Activated naive CD8-positive, alpha-beta T cell treated with anti-CD3 and anti-CD28 coated beads, Interleukin-2, amount 10 ng/mL, durations not matched to agents 7 days and 5 days (primary cell): ENCODE results near the gene FKBP7. TPM values are rescaled to one million over a fixed set of nuclear protein-coding genes. Genes with fewer than 3 reads are reported as not detected.
A peak's percentile ranks its signal among the peaks of the same experiment; 100 is the strongest.

Source experiments
- ATAC-seq: fragments of 150-1000 bp; cut with Tn5 transposase; one replicate; pipeline ENCODE4 v1.10.0; 2021; ENCODE audit warnings: low read depth, moderate library complexity
- POLR2A ChIA-PET: fragments of 350-600 bp; sonication (Branson Sonifier 250); formaldehyde crosslinking; loops from one replicate; lab custom pipeline; 2021; ENCODE audit warnings: antibody characterized with exemption; lab: Charles Lee
- DNase-seq: peaks from one replicate; pipeline ENCODE4 v3.0.0; 2021
- H3K27ac Mint-ChIP-seq: one replicate; pipeline ENCODE4 v1.8.0; 2022; ENCODE audit warnings: mild to moderate bottlenecking, mixed read lengths
- H3K27me3 Mint-ChIP-seq: one replicate; pipeline ENCODE4 v1.8.0; 2022; ENCODE audit warnings: mild to moderate bottlenecking, moderate library complexity, mixed read lengths
- H3K36me3 Mint-ChIP-seq: one replicate; pipeline ENCODE4 v1.8.0; 2021; ENCODE audit warnings: mild to moderate bottlenecking, mixed read lengths
- H3K4me1 Mint-ChIP-seq: one replicate; pipeline ENCODE4 v1.8.0; 2021; ENCODE audit warnings: mixed read lengths
- H3K4me3 Mint-ChIP-seq: one replicate; pipeline ENCODE4 v1.8.0; 2022; ENCODE audit warnings: mild to moderate bottlenecking, moderate library complexity, mixed read lengths
- H3K9me3 Mint-ChIP-seq: one replicate; pipeline ENCODE4 v1.8.0; 2021; ENCODE audit warnings: mixed read lengths
- total RNA-seq, 2 experiments: library from RNA; stranded (reverse); gene quantifications; one replicate each; pipeline ENCODE4 v1.2.3, GENCODE V29; 2021

The FKBP7 gene
- total RNA-seq, 2 experiments from 2014 or later, result 1.8 to 2.4 TPM

DNA sequence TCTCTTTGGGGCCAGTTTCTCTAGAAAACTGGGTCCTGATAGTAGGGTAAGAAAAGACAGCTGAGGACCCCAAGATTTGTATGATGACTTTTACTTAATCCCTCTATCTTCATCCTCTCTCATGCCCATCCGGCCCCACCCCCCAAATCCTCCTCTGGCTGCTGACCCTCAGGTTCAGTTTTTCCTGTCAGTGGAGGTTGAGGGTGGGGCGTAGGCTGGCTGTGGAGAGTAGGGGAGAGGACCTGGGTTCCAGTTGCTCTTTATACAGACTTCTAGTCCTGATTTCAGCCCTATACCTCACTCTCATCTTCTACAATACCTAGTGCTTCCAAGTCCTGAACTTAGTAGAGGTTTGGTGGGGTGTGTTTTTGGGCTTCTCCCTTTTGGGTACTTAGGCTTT is 30.2 kb upstream of the FKBP7 start:
- POLR2A ChIA-PET, result no interaction called here
- Mint-ChIP-seq H3K27me3 (no peaks in the 10 kb centered on the region), H3K9me3 (no peaks in the 10 kb centered on the region), H3K4me1 (peaks cover 4% of the 10 kb centered on the region), H3K4me3 (no peak overlapping the region), H3K36me3 (peaks cover 7% of the 10 kb centered on the region), H3K27ac (no peak overlapping the region)
- DNase-seq, result no peak
- no peak for ATAC-seq

GRCh38 chr2:178506949-178507348 is 28.5 kb upstream of the FKBP7 start:
- peaks cover 4% of the 10 kb centered on the region for H3K4me1 Mint-ChIP-seq
- H3K36me3 Mint-ChIP-seq, result peaks cover 14% of the 10 kb centered on the region
- POLR2A ChIA-PET, result no interaction called here
- no peaks in the 10 kb centered on the region for H3K9me3 Mint-ChIP-seq
- H3K27me3 Mint-ChIP-seq, result no peaks in the 10 kb centered on the region
- ATAC-seq (no peak), DNase-seq (no peak)
- no peak overlapping the region for H3K4me3 Mint-ChIP-seq
- H3K27ac Mint-ChIP-seq, result no peak overlapping the region

GRCh38 chr2:178506524-178506923 is 28.1 kb upstream of the FKBP7 start:
- ATAC-seq (no peak), DNase-seq (no peak)
- Mint-ChIP-seq H3K4me1 (peaks cover 4% of the 10 kb centered on the region), H3K9me3 (no peaks in the 10 kb centered on the region), H3K36me3 (peaks cover 16% of the 10 kb centered on the region), H3K4me3 (no peak overlapping the region), H3K27ac (no peak overlapping the region), H3K27me3 (no peaks in the 10 kb centered on the region)
- POLR2A ChIA-PET, result no interaction called here

- DNase-seq, result no peak
- no peaks in the 10 kb centered on the region for H3K27me3 Mint-ChIP-seq
- no peak for ATAC-seq
- POLR2A ChIA-PET, result no interaction called here
- no peak overlapping the region for H3K27ac Mint-ChIP-seq
- peaks cover 16% of the 10 kb centered on the region for H3K36me3 Mint-ChIP-seq
- H3K9me3 Mint-ChIP-seq, result no peaks in the 10 kb centered on the region
- H3K4me3 Mint-ChIP-seq, result no peak overlapping the region
- peaks cover 4% of the 10 kb centered on the region for H3K4me1 Mint-ChIP-seq
These were observed 27.7 kb upstream of the FKBP7 start for GRCh38 chr2:178506101-178506500.

- H3K27ac Mint-ChIP-seq, result no peak overlapping the region
- H3K36me3 Mint-ChIP-seq, result peaks cover 23% of the 10 kb centered on the region
- POLR2A ChIA-PET, result no interaction called here
- DNase-seq, result no peak
- H3K27me3 Mint-ChIP-seq, result no peaks in the 10 kb centered on the region
- no peaks in the 10 kb centered on the region for H3K4me1 Mint-ChIP-seq
- ATAC-seq, result no peak
- H3K9me3 Mint-ChIP-seq, result no peaks in the 10 kb centered on the region
- H3K4me3 Mint-ChIP-seq, result no peak overlapping the region
These were observed 24.4 kb upstream of the FKBP7 start for GRCh38 chr2:178502751-178503150.

GRCh38 chr2:178499640-178500039 is 21.2 kb upstream of the FKBP7 start:
- peaks cover 37% of the 10 kb centered on the region for H3K36me3 Mint-ChIP-seq
- no peaks in the 10 kb centered on the region for H3K9me3 Mint-ChIP-seq
- H3K27ac Mint-ChIP-seq, result no peak overlapping the region
- H3K4me1 Mint-ChIP-seq, result peaks cover 1% of the 10 kb centered on the region
- POLR2A ChIA-PET, result no interaction called here
- no peaks in the 10 kb centered on the region for H3K27me3 Mint-ChIP-seq
- H3K4me3 Mint-ChIP-seq, result no peak overlapping the region
- DNase-seq (no peak), ATAC-seq (no peak)

DNA sequence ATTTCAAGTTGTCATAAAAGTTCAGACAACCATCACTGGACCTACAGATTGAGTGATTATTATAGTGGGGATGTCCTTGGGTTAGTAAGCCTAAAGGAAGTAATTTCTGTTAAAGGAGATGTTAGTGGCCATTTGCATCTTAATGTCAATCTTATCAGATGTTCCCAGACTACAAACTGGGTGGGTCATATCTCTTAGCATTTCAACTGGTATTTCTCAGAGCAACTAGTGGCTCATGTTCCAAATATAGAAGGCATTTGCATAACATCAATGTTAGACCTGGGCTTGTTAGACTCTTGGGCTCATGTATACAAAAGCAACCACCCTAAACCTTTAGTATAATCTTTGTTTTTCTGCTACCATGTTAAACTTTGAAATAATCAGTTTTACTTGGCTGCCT is 19.7 kb upstream of the FKBP7 start:
- ATAC-seq (no peak), DNase-seq (no peak)
- Mint-ChIP-seq H3K27ac (no peak overlapping the region), H3K9me3 (no peaks in the 10 kb centered on the region), H3K4me1 (peaks cover 1% of the 10 kb centered on the region), H3K4me3 (no peak overlapping the region), H3K27me3 (no peaks in the 10 kb centered on the region), H3K36me3 (peaks cover 44% of the 10 kb centered on the region)
- POLR2A ChIA-PET, result no interaction called here

DNA sequence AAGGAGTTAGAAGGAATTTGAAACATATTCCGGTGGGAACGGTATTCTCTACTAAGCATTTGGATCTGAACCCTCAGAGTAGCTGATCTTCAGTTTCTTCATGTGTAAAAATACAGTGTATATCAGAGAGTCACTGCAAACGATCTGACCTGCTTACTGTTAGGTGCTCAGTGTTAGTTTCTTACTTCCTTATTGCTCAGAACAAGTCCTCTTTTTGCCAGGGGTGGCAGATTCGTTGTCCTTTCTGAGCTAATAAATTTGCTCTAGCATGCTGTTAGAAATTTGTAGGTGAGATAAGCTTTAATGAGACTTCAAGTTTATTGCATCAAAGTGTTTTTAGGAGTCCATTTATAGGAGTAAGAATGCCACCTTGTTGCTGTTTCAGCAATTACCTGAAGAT is 17.6 kb upstream of the FKBP7 start:
- POLR2A ChIA-PET, result no interaction called here
- Mint-ChIP-seq H3K27me3 (no peaks in the 10 kb centered on the region), H3K9me3 (no peaks in the 10 kb centered on the region), H3K36me3 (peaks cover 38% of the 10 kb centered on the region), H3K4me3 (no peak overlapping the region), H3K27ac (no peak overlapping the region), H3K4me1 (peaks cover 3% of the 10 kb centered on the region)
- DNase-seq, result no peak
- no peak for ATAC-seq

DNA sequence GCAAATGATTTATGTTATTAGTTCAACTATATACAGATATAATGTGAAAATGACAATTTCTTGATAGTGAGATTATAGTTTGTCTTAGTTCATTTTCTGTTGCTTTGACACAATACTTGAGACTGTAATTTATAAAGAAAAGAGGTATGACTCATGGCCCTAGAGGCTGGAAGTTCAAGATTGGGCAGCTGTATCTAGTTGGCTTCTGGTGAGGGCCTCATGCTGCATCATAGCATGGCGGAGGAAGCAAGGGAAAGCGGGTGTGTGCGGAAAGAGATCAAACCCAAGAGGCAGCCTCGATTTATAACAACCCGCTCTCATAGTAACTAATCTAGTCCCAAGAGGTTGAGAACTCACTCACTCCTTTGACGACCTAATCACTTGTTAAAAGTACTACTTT is 13.2 kb upstream of the FKBP7 start:
- H3K27ac Mint-ChIP-seq, result no peak overlapping the region
- POLR2A ChIA-PET, result no interaction called here
- H3K27me3 Mint-ChIP-seq, result no peaks in the 10 kb centered on the region
- H3K4me3 Mint-ChIP-seq, result no peak overlapping the region
- no peaks in the 10 kb centered on the region for H3K9me3 Mint-ChIP-seq
- peaks cover 8% of the 10 kb centered on the region for H3K4me1 Mint-ChIP-seq
- ATAC-seq (no peak), DNase-seq (no peak)
- peaks cover 44% of the 10 kb centered on the region for H3K36me3 Mint-ChIP-seq

GRCh38 chr2:178485356-178485755 is 7.0 kb upstream of the FKBP7 start:
- Mint-ChIP-seq H3K36me3 (peaks cover 29% of the 10 kb centered on the region), H3K9me3 (no peaks in the 10 kb centered on the region), H3K27ac (no peak overlapping the region), H3K4me1 (peaks cover 26% of the 10 kb centered on the region), H3K4me3 (no peak overlapping the region), H3K27me3 (no peaks in the 10 kb centered on the region)
- DNase-seq (no peak), ATAC-seq (no peak)
- POLR2A ChIA-PET, result no interaction called here

DNA sequence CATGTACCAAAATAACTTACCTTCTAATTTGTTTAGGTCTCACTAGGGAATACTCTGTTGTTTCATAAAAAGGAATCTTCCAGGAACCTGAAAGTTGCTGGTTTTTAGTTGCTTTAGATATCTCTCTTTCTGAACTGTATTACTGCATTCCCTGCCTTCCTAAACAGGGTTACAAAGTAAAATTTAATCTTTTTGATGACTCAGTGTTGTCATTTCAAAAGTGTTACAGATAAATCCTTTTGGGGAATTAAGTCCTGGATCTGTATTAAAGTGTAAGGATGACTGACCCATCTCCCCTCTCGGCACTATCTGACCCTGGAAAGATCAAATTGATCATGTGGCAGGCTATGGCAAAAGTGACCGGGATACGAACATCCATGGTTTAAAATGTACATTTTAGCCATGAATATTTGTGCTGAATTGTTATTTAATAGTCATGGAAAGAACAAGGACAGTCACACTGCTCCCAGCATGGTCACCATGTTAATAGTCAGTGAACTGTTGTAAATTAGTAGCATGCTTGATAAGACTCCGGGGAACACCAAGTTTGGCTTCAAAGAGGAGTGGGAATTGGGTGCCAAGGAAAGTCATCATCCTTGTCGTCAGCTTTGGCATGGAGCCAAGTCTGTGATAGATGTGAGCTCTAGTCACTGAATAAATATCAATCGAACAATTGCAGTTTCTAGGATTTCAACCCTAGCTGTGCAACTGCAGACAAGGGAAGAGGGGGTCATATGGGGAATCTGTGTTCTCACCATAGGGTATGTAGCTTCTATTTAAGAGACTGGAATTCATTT is 6.0 kb upstream of the FKBP7 start:
- Mint-ChIP-seq H3K4me1 (peaks cover 30% of the 10 kb centered on the region), H3K36me3 (peaks cover 24% of the 10 kb centered on the region), H3K9me3 (no peaks in the 10 kb centered on the region), H3K27me3 (no peaks in the 10 kb centered on the region), H3K4me3 (no peak overlapping the region), H3K27ac (no peak overlapping the region)
- POLR2A ChIA-PET, result no interaction called here
- DNase-seq, result no peak
- ATAC-seq, result no peak

DNA sequence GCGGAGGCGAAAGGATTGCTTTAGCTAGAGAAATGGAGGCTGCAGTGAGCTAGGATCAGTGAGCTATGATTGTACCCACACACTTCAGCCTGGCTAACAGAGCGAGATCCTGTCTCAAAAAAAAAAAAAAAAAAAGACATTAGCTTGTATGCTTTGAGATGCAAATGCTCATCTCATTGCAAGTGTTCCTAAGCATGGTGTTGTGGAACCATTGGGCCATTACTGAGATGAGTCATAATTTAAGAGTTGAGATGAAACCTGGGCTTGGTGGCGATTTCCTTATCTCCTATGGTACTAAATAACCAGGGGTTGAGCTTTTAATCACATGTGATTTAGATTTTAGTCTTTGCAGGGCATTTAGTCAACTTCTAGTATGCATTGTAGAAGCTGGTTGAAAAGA is 4.0 kb upstream of the FKBP7 start:
- ATAC-seq, result no peak
- peaks cover 14% of the 10 kb centered on the region for H3K36me3 Mint-ChIP-seq
- no peaks in the 10 kb centered on the region for H3K27me3 Mint-ChIP-seq
- no peak overlapping the region for H3K27ac Mint-ChIP-seq
- peaks cover 35% of the 10 kb centered on the region for H3K4me1 Mint-ChIP-seq
- POLR2A ChIA-PET, result interaction anchor here (0.7 to 2.7 kb wide), 3 partner anchors 11 to 33 kb away, joined by 3 to 16 read pairs (median 3); partner anchors contain the start of genes PJVK and PRKRA
- DNase-seq, result no peak
- peak overlapping the region; percentile 93 for H3K4me3 Mint-ChIP-seq
- H3K9me3 Mint-ChIP-seq, result no peaks in the 10 kb centered on the region

DNA sequence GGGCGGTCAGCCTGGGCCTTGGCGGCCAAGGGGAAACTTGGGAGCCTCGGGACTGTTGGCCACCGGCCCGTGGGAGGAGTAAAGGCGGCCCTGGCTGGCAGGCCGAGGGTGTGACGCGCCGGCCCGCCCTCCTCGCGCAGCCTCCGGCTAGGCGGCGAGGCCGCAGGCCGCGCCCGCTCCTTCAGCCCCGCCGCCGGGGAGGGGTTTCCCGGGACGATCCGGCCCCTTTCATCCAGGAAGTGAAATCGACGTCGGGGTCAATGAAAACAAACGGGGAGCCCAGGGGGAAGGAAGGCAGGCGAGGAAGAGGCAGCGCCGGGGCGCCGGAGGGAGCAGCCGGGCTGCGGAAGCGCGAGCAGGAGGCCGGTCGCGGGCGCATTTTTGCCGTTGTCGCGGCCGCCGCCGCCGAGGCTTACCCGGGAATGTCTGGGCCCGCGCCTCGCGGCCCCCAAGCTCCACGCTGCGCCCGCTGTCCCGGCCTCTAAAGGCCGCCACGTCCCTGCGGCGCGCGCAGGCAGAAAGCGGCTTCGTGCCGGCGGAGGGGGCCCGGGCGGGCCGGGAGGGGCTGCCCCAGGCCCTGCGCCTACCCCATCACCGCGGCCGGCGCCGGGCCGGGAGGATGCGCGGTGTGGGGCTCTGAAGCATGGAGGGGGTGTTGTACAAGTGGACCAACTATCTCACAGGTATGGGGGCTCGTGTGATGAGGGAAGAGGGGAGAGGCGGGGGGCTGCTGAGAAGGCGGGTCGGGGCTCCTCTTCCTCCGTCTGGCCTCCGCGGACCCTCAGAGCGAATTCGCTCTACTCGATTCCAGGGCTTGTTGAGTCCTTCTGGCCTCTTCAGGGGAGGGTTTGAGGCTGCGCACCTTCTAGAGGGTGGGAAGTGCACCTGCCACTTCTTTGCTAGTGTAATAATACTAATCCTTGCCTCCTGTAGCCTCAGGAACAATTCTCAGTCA is 2.1 kb upstream of the FKBP7 start, which contains the start of gene PLEKHA3:
Gene PLEKHA3, plus strand, starts transcription at position 231 of the 955 bp plus-strand sequence. Its CDS starts 413 bp downstream, at position 644.
- DNase-seq (peak; percentile 84), ATAC-seq (peak; percentile 72)
- no peaks in the 10 kb centered on the region for H3K27me3 Mint-ChIP-seq
- peaks cover 4% of the 10 kb centered on the region for H3K36me3 Mint-ChIP-seq
- H3K4me3 Mint-ChIP-seq, result peak within 1 kb of the TSS; percentile 94
- POLR2A ChIA-PET, result interaction anchor here (0.7 to 2.7 kb wide), 4 partner anchors 22 to 66 kb away, joined by 3 to 16 read pairs (median 5); partner anchors contain the start of genes PJVK and PRKRA
- H3K4me1 Mint-ChIP-seq, result peaks cover 34% of the 10 kb centered on the region
- H3K27ac Mint-ChIP-seq, result peak within 1 kb of the TSS; percentile 99
- H3K9me3 Mint-ChIP-seq, result no peaks in the 10 kb centered on the region
